LNCaP clone FGC (cell line): Measurements from ENCODE around the gene ZBED5.

Experiments used
- DNase-seq: peaks from one replicate; pipeline ENCODE4 v3.0.0-alpha.2; 2011; ENCODE audit warnings: low read depth
- H3K4me3 ChIP-seq: 2 replicates; pipeline ENCODE4 v1.5.1; 2011; ENCODE audit warnings: mild to moderate bottlenecking, low read depth, low read length, control low read depth
- CTCF ChIP-seq: IDR thresholded peaks from 2 replicates; pipeline ENCODE4 v1.5.1; 2012; ENCODE audit warnings: mild to moderate bottlenecking; ENCODE audit not compliant: control insufficient read depth, insufficient read depth; ENCODE audit errors: extremely low read depth

Gene ZBED5

GRCh38 chr11:10898003-10898762 is 40.3 kb upstream of the ZBED5 start:
- DNase-seq, result no peak
- no peak for TF ChIP-seq CTCF
- no peak overlapping the region for H3K4me3 ChIP-seq

- H3K4me3 ChIP-seq, result no peak overlapping the region
- no peak for DNase-seq
- no peak for TF ChIP-seq CTCF
These were observed 39.3 kb upstream of the ZBED5 start for GRCh38 chr11:10897150-10897549.

GRCh38 chr11:10896493-10896892 is 38.6 kb upstream of the ZBED5 start:
- H3K4me3 ChIP-seq, result no peak overlapping the region
- no peak for DNase-seq
- no peak for TF ChIP-seq CTCF

- no peak for DNase-seq
- no peak overlapping the region for H3K4me3 ChIP-seq
- no peak for TF ChIP-seq CTCF
These were observed 37.4 kb upstream of the ZBED5 start for GRCh38 chr11:10895285-10895684.

GRCh38 chr11:10894666-10895065 is 36.8 kb upstream of the ZBED5 start:
- no peak for TF ChIP-seq CTCF
- H3K4me3 ChIP-seq, result no peak overlapping the region
- no peak for DNase-seq

GRCh38 chr11:10893714-10894151 is 35.9 kb upstream of the ZBED5 start:
- no peak for TF ChIP-seq CTCF
- no peak for DNase-seq
- no peak overlapping the region for H3K4me3 ChIP-seq

- DNase-seq, result no peak
- no peak overlapping the region for H3K4me3 ChIP-seq
These were observed 34.4 kb upstream of the ZBED5 start for GRCh38 chr11:10892250-10892649.

More at GRCh38 chr11:10892250-10892649, 34.4 kb upstream of the ZBED5 start:
- no peak for TF ChIP-seq CTCF
